K562 (cell line): ENCODE measurements around the gene SIGLEC6. TPM values are rescaled to one million over a fixed set of nuclear protein-coding genes. Genes with fewer than 3 reads are reported as not detected.
A peak's percentile ranks its signal among the peaks of the same experiment; 100 is the strongest.

Experiments used
- ATF7 ChIP-seq: fragments of 450-650 bp; IDR thresholded peaks from 2 replicates; pipeline ENCODE4 v1.7.1; 2014; ENCODE audit warnings: mild to moderate bottlenecking, moderate library complexity
- CHD1 ChIP-seq: fragments of 200-600 bp; sonication (generic); IDR thresholded peaks from one replicate; pipeline ENCODE4 v1.6.1; 2012; ENCODE audit warnings: mild to moderate bottlenecking, moderate library complexity, low read length, inconsistent platforms
- DEAF1 ChIP-seq: fragments of 450-650 bp; formaldehyde crosslinking; IDR thresholded peaks from 2 replicates; pipeline ENCODE4 v1.4.0; 2020; ENCODE audit warnings: mild to moderate bottlenecking, moderate library complexity
- E4F1 ChIP-seq: fragments of 250-450 bp; sonication (Bioruptor Pico); IDR thresholded peaks from 2 replicates; pipeline ENCODE4 v1.5.0; 2021; ENCODE audit warnings: mild to moderate bottlenecking, borderline replicate concordance
- FOXP1 ChIP-seq: sonication (generic); formaldehyde crosslinking; IDR thresholded peaks from 2 replicates; pipeline ENCODE4 v1.8.0; 2022; ENCODE audit warnings: mild to moderate bottlenecking, missing genetic modification reagents
- FUS ChIP-seq: fragments of 200-400 bp; formaldehyde crosslinking; optimal IDR thresholded peaks from 2 replicates; pipeline ENCODE3; 2017; ENCODE audit warnings: low read depth, low read length
- L3MBTL2 ChIP-seq: fragments of 450-650 bp; IDR thresholded peaks from 2 replicates; pipeline ENCODE4 v1.6.1; 2016; ENCODE audit warnings: mild to moderate bottlenecking, moderate library complexity
- NCOA6 ChIP-seq: fragments of 450-650 bp; IDR thresholded peaks from 2 replicates; pipeline ENCODE4 v1.6.1; 2017; ENCODE audit warnings: mild to moderate bottlenecking
- NFRKB ChIP-seq: fragments of 450-650 bp; IDR thresholded peaks from 2 replicates; pipeline ENCODE4 v1.6.1; 2016; ENCODE audit warnings: low read depth
- PHB ChIP-seq: fragments of 250-450 bp; sonication (Bioruptor Pico); IDR thresholded peaks from 2 replicates; pipeline ENCODE4 v1.5.0; 2021
- SAFB2 ChIP-seq: fragments of 200-400 bp; formaldehyde crosslinking; IDR thresholded peaks from 2 replicates; pipeline ENCODE4 v1.6.1; 2018; ENCODE audit warnings: borderline replicate concordance, low read length, low read depth, moderate library complexity; ENCODE audit not compliant: severe bottlenecking
- SRSF9 ChIP-seq: fragments of 200-400 bp; formaldehyde crosslinking; IDR thresholded peaks from 2 replicates; pipeline ENCODE4 v1.6.1; 2017; ENCODE audit warnings: low read depth, low read length, borderline replicate concordance
- TSC22D4 ChIP-seq: fragments of 450-650 bp; IDR thresholded peaks from 2 replicates; pipeline ENCODE4 v1.6.1; 2016; ENCODE audit warnings: missing genetic modification characterization, missing biosample characterization, control low read depth
- ZBTB1 ChIP-seq: sonication (generic); formaldehyde crosslinking; IDR thresholded peaks from 2 replicates; pipeline ENCODE4 v1.8.1; 2023; ENCODE audit warnings: missing genetic modification reagents, low read depth, mild to moderate bottlenecking, borderline replicate concordance
- ZBTB8A ChIP-seq: fragments of 450-650 bp; IDR thresholded peaks from 2 replicates; pipeline ENCODE4 v1.6.1; 2018; ENCODE audit warnings: mild to moderate bottlenecking, moderate library complexity; ENCODE audit not compliant: partially characterized antibody
- ZNF140 ChIP-seq: fragments of 250-450 bp; sonication (Bioruptor Pico); IDR thresholded peaks from 2 replicates; pipeline ENCODE4 v1.8.0; 2021; ENCODE audit warnings: moderate library complexity, mild to moderate bottlenecking, inconsistent platforms
- ZNF217 ChIP-seq: sonication (generic); formaldehyde crosslinking; IDR thresholded peaks from 2 replicates; pipeline ENCODE4 v1.8.0; 2022; ENCODE audit warnings: mild to moderate bottlenecking, missing genetic modification reagents
- ZNF717 ChIP-seq: fragments of 250-450 bp; sonication (Bioruptor Pico); IDR thresholded peaks from 2 replicates; pipeline ENCODE4 v1.5.0; 2021
- polyA plus RNA-seq, 8 experiments: library from polyadenylated mRNA; depleted of rRNA in 4 of 8; stranded (reverse) in 5 of 8; unstranded in 3 of 8; fragments of >200 nt; fragmentation: Nextera tagmentation in 2 of 8; fragmentation: Illumina TruSeq in 1 of 8; extraction: Ambion mirVana in 2 of 8; extraction: Trizol in 1 of 8; gene quantifications; 2 replicates each; pipeline versions ENCODE4 v1.2.1 to v1.2.3, GENCODE V29; 2011 to 2014; ENCODE audit warnings: inconsistent platforms in 1 of 8, missing spikeins in 1 of 8
- total RNA-seq, 7 experiments: library from RNA; depleted of rRNA in 6 of 7; stranded (reverse); fragments of >200 nt in 6 of 7; fragmentation: Illumina TruSeq in 2 of 7; extraction: Trizol in 2 of 7; gene quantifications; 2 replicates each; pipeline versions ENCODE4 v1.2.1 to v1.2.3, GENCODE V29; 2011 to 2021; ENCODE audit warnings: low replicate concordance in 1 of 7
- TF ChIP-seq, protein P1 (sequence below): fragments of 450-650 bp; formaldehyde crosslinking; IDR thresholded peaks from 2 replicates; pipeline ENCODE4 v1.4.0; 2020; ENCODE audit warnings: mild to moderate bottlenecking
- TF ChIP-seq, protein P2 (sequence below): fragments of 450-650 bp; IDR thresholded peaks from 2 replicates; pipeline ENCODE4 v1.6.1; 2016

SIGLEC6 gene
- total and polyA plus RNA-seq, 9 of the 15 experiments (the other 6 are each of a cell fraction or from before 2014, with no cell fraction given) = 0.03 to 17.5 (median 0.71) TPM

- TF ChIP-seq, protein P1, sequence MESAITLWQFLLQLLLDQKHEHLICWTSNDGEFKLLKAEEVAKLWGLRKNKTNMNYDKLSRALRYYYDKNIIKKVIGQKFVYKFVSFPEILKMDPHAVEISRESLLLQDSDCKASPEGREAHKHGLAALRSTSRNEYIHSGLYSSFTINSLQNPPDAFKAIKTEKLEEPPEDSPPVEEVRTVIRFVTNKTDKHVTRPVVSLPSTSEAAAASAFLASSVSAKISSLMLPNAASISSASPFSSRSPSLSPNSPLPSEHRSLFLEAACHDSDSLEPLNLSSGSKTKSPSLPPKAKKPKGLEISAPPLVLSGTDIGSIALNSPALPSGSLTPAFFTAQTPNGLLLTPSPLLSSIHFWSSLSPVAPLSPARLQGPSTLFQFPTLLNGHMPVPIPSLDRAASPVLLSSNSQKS (CRISPR knock-in tag) = no peak
- TF ChIP-seq NCOA6 (no peak), DEAF1 (CRISPR knock-in tag) (no peak), ATF7 (peak; percentile 25; the same call in 1 of the 2 replicates), TSC22D4 (tag) (no peak), PHB (CRISPR knock-in tag) (no peak), ZBTB1 (CRISPR knock-in tag) (no peak), SAFB2 (no peak), E4F1 (CRISPR knock-in tag) (no peak), FUS (no peak), FOXP1 (no peak), NFRKB (0 out of 2 replicates have a peak, but pooled peaks have one; percentile 86), ZNF717 (CRISPR knock-in tag) (0 out of 2 replicates have a peak, but pooled peaks have one; percentile 49), ZBTB8A (no peak), ZNF140 (no peak), ZNF217 (CRISPR knock-in tag) (no peak), CHD1 (peak; percentile 46), SRSF9 (no peak), L3MBTL2 (peak; percentile 97)
- TF ChIP-seq, protein P2, sequence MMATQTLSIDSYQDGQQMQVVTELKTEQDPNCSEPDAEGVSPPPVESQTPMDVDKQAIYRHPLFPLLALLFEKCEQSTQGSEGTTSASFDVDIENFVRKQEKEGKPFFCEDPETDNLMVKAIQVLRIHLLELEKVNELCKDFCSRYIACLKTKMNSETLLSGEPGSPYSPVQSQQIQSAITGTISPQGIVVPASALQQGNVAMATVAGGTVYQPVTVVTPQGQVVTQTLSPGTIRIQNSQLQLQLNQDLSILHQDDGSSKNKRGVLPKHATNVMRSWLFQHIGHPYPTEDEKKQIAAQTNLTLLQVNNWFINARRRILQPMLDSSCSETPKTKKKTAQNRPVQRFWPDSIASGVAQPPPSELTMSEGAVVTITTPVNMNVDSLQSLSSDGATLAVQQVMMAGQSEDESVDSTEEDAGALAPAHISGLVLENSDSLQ = peak; percentile 86
Measured at GRCh38 chr19:51549533-51550324, 18.3 kb upstream of the SIGLEC6 start (continued).
